ENCODE data around the gene KMO. TPM values are rescaled to one million over a fixed set of nuclear protein-coding genes. Genes with fewer than 3 reads are reported as not detected.

The KMO gene
- total RNA-seq, 1 experiment from 2014 or later = 0.17 TPM

DNA sequence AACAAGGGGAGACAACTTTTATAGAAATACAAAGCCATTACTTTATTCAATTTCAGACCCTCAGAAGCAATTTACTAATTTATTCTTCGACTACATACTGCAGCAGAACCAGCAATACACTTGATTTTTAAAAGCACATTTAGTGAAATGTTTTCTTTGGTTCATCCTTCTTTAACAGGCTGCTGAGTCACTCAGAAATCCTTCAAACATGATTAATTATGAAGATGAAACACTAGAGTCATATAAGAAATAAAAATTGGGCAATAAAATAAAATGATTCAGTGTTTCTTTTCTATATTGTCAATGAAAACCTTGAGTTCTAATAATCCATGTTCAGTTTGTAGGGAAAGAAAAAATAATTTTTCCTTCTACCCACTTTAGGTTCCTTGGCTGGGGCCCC, 61.0 kb downstream of the KMO start:
- no peak for DNase-seq (ENCODE audit: low read depth)

DNA sequence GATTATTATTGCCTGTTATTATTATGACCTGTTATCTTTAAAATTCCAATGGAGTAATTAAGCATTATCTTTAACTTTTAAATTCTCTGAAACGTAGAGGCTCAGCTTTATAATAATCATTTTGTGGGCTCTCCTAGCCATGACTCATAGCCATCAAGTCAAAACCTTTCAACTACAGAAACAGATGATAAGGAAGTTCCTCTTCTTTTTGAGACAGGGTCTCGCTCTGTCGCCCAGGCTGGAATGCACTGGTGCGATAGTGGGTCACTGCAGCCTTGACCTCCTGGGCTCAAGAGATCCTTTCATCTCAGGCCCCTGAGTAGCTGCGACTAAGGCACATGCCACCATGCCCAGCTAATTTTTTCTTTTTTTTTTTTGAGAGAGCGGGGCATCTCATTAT, 64.5 kb downstream of the KMO start:
- no peak for DNase-seq (ENCODE audit: low read depth)

DNA sequence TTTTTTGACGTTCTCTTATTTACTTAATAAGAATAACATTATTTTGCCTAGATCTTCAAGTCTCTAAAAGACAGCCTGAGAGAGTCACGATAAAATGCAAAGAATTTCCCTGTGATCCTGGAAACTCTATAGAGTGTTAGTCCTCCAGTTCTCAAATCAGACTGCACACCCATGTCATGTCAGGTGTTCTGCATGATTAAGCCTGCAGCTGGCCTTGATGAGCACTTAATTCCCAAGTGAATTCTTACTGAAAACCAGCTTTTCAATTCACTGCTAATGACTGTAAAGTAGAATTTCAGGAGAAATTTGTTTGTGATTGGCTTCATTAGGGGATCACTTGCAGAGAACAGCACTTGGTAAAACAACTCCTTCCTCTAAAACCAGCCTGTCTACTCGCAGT, 66.1 kb downstream of the KMO start:
- no peak for DNase-seq (ENCODE audit: low read depth)

- no peak for DNase-seq (ENCODE audit: low read depth)
These were observed 68.3 kb downstream of the KMO start for GRCh38 chr1:241600496-241600901.

DNA sequence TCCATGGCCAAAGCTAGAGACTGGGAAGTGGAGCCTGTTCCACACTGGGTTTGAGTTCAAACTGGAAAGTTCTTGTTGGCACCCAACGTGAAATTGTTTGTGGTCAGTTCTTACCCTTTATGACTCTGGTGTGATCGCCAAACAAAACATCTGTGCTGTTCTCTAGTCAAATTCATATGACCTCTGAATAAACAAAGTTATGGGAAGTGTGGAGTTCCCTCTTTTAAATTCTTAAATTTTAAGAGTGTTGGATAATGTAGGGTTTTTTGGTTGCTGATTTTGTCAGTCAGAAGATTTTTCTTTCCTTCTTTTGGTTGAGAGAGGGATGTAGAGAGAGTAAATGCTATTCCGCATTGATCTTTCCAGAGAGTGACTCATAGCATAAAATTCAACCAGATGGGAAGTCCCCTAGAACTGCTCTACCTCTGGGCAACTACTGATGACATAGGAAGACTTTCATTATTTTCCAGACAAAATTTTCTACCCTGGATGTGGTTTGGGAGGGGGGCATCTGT, 71.6 kb downstream of the KMO start:
- DNase-seq (ENCODE audit: low read depth) = peak; percentile 67

DNA sequence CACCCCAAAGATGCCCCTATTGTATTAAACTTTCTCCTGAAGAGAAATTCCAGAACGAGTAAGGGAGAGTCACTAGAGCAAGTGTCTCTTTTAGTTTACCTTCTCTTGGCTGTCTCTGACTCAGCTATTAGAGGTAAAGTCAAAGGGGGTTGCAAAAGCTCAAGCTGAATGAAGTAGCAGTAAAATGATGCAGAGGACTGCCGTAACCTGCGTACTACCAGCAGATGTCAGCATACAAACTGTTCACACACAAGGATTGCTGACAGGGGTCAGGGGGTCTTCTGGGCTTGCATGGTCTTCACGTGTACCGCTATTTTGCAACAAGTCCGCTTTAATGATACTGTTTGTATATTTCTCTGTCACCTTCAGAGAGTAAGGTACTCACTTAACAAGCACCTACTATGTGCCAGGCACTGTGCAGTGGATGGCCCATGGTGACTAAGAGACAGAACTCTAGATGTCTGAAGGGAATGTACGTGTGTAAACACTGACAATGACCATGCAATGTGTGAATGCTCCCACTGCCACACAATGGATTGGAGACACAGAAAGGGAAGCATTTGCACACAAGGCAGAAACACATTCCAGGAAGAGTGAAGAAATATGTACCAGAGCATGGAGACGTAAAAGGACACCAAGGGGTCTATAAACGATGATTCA, 73.1 kb downstream of the KMO start:
- DNase-seq (ENCODE audit: low read depth) = no peak

- peak; percentile 34 for DNase-seq (ENCODE audit: low read depth)
These were observed 74.4 kb downstream of the KMO start for GRCh38 chr1:241606544-241606943.

GRCh38 chr1:241607497-241607896, 75.3 kb downstream of the KMO start:
- no peak for DNase-seq (ENCODE audit: low read depth)

DNA sequence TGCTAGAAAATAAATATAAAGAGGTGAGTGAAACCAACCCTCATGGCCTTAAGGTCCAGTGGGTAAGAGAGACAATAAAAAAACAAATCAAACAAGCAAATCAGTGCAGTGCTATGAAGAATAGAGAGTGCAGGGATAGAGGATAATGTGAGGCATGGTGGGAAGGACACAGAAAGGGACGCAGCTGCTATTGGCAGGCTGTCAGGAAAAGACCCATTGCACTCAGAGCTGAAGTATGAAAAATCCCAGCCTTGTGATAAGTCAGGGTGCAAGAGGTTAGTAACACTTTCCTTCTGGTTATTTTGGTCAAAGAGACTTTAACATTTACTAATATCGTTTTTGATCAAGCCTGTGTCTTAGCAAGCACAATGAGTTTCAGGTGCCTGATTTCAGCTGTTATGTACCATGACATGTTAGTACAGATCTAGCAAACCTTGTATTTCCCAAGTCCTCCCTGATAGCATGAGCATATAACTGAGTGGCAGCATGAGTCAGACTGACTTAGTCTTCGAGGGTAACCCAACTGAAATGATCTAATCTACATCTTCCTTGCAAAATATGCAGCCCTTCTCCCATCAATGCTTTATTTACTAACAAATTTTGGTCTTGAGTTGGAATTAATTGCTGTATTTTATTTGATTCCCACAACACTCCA, 76.3 kb downstream of the KMO start:
- peak; percentile 61 for DNase-seq (ENCODE audit: low read depth)

- peak; percentile 48 for DNase-seq (ENCODE audit: low read depth)
These were observed 78.1 kb downstream of the KMO start for GRCh38 chr1:241610056-241610815.

GRCh38 chr1:241611063-241611462, 78.9 kb downstream of the KMO start:
- peak; percentile 43 for DNase-seq (ENCODE audit: low read depth)

DNA sequence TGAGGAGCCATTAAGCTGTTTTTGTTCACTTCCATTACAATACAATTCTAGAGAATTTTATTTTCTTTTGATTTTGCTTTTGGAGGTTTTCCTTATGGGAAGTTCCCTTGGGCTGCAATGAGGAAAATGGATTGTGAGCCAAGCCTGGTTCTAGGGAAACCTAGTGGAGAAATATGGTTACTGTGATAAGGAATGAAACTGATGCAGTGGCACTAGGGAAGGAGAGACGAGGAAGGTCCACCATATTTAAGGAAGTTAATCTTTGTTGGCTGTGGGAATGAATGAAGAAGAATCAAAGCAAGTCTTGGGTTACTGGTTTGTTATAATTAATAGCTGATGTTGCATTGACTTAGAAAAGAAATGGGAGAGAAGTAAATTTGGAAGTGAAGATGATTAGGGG, 79.6 kb downstream of the KMO start:
- DNase-seq (ENCODE audit: low read depth) = no peak

GRCh38 chr1:241612533-241613477, 80.6 kb downstream of the KMO start:
- DNase-seq (ENCODE audit: low read depth) = peak; percentile 90

GRCh38 chr1:241614144-241614543, 82.0 kb downstream of the KMO start:
- DNase-seq (ENCODE audit: low read depth) = no peak

DNA sequence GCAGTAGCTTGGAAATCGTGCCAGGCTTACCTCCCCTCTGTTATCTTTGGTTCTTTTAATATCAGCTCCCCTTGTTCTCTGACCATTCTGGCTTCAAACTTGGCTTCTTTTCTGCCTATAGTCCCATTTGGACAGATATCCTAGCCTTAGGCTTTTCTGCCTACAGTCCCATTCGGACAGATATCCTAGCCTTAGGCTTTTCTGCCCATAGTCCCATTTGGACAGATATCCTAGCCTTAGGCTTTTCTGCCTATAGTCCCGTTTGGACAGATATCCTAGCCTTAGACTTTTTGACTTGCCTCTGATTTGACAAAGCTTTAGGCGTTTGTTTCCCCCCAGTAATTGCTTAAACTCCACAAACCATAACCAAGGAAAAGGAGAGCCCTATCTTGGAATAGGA, 82.4 kb downstream of the KMO start:
- DNase-seq (ENCODE audit: low read depth) = no peak

GRCh38 chr1:241615043-241615974, 83.1 kb downstream of the KMO start:
- DNase-seq (ENCODE audit: low read depth) = peak; percentile 72

GRCh38 chr1:241617426-241617825, 85.2 kb downstream of the KMO start:
- DNase-seq (ENCODE audit: low read depth) = no peak

DNA sequence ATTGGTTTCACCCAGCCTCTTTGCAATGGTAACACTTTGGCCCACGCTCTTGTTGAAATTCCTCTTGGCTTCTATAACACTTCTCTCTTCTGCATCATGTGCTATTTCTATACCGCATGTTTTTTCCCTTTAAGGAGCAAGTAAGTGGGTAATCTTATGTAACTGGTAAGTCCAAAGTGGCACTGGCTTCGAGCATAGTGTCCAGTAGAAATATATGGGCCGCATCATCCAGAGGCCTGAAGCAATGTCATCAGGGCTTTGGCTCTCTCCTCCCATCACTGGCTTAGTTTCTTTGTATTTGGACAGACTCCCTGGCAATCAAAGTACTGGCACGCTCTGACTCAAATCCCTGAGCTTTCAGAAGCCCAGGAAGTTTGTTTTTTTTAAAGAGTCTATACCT, 90.5 kb downstream of the KMO start:
- DNase-seq (ENCODE audit: low read depth) = no peak

GRCh38 chr1:241624935-241625334, 92.8 kb downstream of the KMO start:
- peak; percentile 24 for DNase-seq (ENCODE audit: low read depth)

DNA sequence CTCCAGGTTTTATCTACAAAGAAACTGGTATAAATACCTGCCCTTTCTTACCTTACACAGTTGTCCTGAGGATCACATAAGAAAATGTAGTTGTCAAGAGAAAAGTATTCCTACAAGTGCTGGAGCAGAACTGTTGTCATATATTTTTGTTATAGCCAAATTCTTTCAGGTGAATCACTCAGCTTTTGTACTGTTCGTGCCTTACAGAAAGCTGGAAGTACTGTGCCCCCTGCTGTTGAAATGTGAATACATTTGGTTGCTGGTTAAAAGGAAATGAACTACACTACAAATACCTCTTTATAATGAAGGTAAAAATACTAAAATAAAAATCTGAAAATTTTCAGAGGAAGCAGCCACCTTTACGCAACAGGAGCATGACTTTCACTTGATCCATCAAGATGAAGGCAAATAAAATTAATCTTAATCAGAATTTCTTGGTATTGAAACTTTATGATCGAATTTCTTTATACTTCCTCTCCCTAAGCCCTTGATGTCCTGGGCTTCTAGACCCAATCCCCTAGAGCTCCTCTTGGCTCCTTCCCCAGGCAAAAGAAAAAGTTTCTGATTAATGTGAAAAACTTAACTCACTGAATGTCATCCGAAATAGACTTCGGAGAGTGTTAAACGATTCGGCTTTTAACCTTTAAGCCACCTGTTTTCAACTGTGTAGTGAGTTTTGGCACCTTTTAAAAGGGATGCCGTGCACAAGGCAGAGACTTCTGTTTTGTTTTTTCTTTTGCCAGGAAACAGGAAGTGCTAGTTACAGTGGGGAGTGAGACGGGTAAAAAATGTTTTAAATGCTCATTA, 95.5 kb downstream of the KMO start:
- peak; percentile 69 for DNase-seq (ENCODE audit: low read depth)
